Stimulated activated CD4-positive, alpha-beta T cell treated with anti-CD3 and anti-CD28 coated beads, Interleukin-4, amount 100 ng/mL, for 24 hours (primary cell): ENCODE measurements around the gene CYB5B.
"Not testable (repeated sequence)": the region's sequence is repeated elsewhere in the genome, so short reads cannot be mapped to it uniquely, and the experiment has no call there.

Experiments used
- DNase-seq: peaks from one replicate; pipeline ENCODE4 v3.0.0-alpha.2; 2020

Gene CYB5B

GRCh38 chr16:69410219-69410990 lies 14.0 kb upstream of the CYB5B start:
- DNase-seq = no peak

DNA sequence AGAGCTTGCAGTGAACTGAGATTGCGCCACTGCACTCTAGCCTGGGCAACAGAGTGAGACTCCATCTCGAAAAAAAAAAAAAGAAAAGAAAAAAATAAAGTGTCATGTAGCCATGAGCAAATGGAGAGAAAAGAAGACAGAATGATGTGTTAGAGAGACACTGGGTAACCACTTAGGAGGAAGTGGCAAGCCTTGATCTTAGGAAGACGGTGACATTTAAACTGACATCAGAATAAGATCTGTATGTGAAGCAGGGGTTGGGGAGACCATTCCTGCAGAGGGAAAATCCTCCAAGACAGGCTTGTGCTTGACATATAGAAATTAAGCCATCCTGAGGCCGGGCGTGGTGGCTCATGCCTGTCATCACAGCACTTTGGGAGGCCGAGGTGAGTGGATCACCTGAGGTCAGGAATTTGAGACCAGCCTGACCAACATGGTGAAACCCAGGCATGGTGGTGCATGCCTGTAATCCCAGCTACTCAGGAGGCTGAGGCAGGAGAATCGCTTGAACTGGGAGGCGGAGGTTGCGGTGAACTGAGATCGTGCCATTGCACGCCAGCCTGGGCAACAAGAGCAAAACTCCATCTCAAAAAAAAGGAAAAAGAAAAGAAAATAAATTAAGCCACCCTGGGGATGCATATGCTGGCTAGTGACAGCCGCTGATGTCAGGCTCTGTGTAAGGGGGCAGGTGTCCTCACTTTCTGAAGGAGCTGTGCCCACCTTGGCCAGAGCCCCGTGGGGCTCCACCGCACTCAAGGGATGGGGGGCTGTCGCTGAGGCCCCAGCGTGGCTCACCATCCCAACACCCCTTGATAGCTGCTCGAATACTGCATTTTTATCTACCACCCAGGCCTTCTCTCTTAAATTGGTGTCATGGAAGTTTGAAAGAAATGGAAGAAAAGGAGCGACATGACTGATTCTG lies 13.1 kb upstream of the CYB5B start:
- DNase-seq = no peak

GRCh38 chr16:69412287-69412686 lies 12.1 kb upstream of the CYB5B start:
- DNase-seq = no peak

DNA sequence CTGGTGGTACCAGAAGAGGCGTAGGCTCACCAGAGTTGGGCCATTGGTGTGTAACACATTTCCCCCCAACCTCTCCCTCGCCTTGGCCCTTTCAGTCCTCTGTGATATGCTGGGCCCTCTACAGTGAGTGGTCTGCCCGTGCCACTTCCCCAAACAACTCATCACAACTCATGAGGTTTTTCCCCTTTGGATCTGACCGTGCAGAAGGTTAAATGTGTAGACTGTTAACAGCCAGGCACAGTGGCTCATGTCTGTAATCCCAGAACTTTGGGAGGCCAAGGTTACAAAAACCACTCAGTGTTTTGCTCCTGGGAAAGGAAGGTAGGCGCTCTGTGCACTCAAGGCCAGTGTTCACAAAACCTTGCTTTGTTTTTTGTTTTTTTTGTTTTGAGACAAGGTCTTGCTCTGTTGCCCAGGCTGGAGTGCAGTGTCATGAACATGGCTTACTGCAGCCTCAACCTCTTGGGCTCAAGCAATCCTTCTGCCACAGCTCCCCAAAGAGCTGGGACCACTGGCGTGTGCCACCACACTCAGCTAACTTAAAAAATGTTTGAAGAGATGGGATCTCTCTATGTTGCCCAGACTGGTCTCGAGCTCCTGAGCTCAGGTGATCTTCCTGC lies 11.3 kb upstream of the CYB5B start:
- no peak for DNase-seq

GRCh38 chr16:69417520-69418199 lies 6.8 kb upstream of the CYB5B start:
- DNase-seq = no peak

- no peak for DNase-seq
Observed at GRCh38 chr16:69419956-69420355, 4.5 kb upstream of the CYB5B start.

- DNase-seq = no peak
Observed at GRCh38 chr16:69423189-69423588, 1.2 kb upstream of the CYB5B start.

- no peak for DNase-seq
Observed at GRCh38 chr16:69424935-69425784, 741 bp downstream of the CYB5B start.

GRCh38 chr16:69428652-69429051 lies 4.2 kb downstream of the CYB5B start:
- no peak for DNase-seq

DNA sequence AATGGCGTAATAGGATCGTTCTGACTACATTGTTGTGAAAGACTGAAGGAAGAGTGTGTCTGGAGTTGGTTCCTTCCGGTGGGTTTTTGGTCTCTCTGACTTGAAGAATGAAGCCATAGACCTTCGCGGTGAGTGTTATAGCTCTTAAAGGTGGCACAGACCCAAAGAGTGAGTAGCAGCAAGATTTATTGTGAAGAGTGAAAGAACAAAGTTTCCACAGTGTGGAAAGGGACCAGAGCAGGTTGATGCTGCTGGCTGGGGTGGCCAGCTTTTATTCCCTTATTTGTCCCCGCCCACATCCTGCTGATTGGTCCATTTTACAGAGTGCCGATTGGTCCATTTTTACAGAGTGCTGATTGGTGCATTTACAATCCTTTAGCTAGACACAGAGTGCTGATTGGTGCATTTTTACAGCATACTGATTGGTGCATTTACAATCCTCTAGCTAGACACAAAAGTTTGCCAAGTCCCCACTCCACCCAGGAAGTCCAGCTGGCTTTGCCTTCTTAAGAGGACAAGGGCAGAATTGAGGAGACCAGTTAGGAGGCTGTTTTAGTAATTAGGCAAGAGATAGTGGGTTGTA lies 4.7 kb downstream of the CYB5B start:
- DNase-seq = not testable (repeated sequence)

- no peak for DNase-seq
Observed at GRCh38 chr16:69431948-69432468, 7.6 kb downstream of the CYB5B start.

DNA sequence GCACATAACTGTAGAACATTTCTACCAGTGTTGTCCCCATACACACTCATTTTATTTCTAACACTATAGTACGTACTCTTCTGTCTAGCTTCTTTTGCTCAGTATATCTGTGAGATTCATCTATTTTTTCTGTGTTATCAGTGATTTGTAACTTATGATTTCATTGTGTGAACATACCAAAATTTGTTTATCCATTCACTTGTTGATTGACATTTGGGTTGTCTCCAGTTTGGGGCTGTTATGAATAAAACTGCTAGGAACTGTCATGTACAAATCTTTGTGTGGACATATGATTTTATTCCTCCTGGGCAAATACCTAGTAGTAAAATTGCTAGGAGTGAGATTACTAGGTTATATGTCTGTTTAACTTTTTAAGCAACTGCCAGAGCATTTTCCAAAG lies 9.6 kb downstream of the CYB5B start:
- DNase-seq = no peak

GRCh38 chr16:69435977-69436820 lies 11.8 kb downstream of the CYB5B start:
- no peak for DNase-seq

DNA sequence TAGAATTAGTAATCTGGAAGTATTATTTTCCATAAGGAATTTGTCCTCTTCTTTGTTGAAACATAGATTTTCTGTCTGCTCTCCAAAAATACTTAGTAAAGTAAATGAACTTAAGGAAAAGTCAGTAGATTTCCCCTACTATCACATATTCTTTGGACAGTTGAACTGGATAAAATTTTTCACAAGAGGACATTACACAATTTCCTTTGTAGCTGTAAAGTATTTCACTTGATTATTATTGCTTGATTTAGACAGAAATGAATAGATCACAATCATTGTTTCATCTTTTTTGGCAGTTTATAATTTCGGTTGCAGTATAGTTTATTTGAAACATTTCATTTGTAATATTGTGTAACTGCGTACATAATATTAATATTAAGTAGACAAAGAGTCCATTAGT lies 12.5 kb downstream of the CYB5B start:
- no peak for DNase-seq

DNA sequence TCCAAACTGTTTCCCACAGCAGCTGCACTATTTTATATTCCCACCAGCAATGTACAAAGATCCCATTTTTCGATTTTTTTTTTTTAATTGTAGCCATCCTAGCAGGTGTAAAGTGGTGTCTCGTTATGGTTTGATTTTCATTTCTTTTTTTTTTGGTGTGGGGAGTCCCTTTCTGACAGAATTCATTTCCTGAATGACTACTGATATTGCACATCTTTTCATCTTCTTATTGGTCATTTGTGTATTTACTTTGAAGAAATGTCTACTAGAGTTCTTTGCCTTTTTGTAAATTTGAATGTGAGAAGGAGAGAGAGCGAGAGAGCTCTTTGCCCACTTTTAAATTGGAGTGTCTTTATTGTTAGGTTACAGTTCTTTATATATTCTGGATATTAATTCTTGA lies 14.0 kb downstream of the CYB5B start:
- DNase-seq = no peak

DNA sequence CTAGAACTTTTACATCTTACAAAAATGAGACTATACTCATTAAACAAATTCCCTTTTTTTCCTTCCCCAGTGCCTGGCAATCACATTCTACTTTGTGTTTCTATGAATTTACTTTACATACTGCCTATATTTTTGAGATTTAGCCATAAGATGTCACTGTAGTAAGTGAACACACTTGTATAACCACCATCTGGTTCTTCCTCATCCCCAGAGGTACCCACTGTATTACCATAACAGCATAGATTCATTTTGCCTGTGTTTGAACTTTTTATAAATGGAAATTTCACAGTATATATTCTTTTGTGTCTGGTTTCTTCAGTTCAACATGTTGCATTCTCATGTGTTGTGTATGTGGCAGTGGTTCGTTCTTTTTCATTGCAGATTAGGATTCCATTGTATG lies 15.8 kb downstream of the CYB5B start:
- DNase-seq = no peak

DNA sequence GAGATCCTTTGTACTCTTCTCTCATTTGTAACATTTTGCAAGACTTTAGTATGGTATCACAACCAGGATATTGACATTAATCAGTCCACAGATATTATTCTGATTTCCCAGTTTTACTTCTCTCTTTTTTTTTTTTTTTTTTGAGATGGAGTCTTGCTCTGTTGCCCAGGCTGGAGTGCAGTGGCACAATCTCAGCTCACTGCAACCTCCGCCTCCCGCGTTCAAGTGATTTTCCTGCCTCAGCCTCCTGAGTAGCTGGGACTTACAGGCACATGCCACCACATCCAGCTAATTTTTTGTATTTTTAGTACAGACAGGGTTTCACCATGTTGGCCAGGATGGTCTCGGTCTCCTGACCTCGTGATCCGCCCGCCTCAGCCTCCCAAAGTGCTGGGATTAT lies 16.6 kb downstream of the CYB5B start:
- not testable (repeated sequence) for DNase-seq

GRCh38 chr16:69443927-69444631 lies 19.7 kb downstream of the CYB5B start:
- DNase-seq = peak; percentile 17

GRCh38 chr16:69444873-69445517 lies 20.6 kb downstream of the CYB5B start:
- no peak for DNase-seq
